ENCODE measurements around the gene HOXC6. TPM values are rescaled to one million over a fixed set of nuclear protein-coding genes. Genes with fewer than 3 reads are reported as not detected.
A peak's percentile ranks its signal among the peaks of the same experiment; 100 is the strongest.

Gene HOXC6
- total and polyA plus RNA-seq, 8 donors, result 0.46 to 2.0 (median 1.0) TPM; not detected in 5

- TF ChIP-seq EP300 (IDR thresholded peaks at IDR 0.05) (no peak), POLR2AphosphoS5 (IDR thresholded peaks at IDR 0.05) (no peak), CTCF (IDR thresholded peaks at IDR 0.05) (no peak), POLR2A (IDR thresholded peaks at IDR 0.05) (no peak)
- intact Hi-C loops (cut with DNase I; ENCODE audit: low total_unique reads), result no loop called here
- Histone ChIP-seq H3K9me3 (no peaks in the 10 kb centered on the region), H3K4me1 (peaks cover 6 to 63% (median 34%) of the 10 kb centered on the region in 4 donors), H3K36me3 (no peaks in the 10 kb centered on the region), H3K27ac (peak overlapping the region in 1 of 5 donors; percentile 82), H3K4me3 (peak overlapping the region in 1 of 4 donors; percentile 27), H3K27me3 (peaks cover 0 to 100% (median 74%) of the 10 kb centered on the region in 3 donors)
- 44 to 49% (median 46%) methylated on average over 6 of the region's 6 CpGs for WGBS, 5 donors
- no peak for DNase-seq
Observed at GRCh38 chr12:54032086-54032619, 3.9 kb downstream of the HOXC6 start.

- peaks cover 0 to 100% (median 68%) of the 10 kb centered on the region in 3 donors for H3K27me3 ChIP-seq
- WGBS, 5 donors, result 1 to 2% (median 2%) methylated on average over 12 of the region's 12 CpGs
- DNase-seq, result peak; percentile 84 to 94
- no peaks in the 10 kb centered on the region for H3K36me3 ChIP-seq
- intact Hi-C loops (cut with DNase I; ENCODE audit: low total_unique reads), result no loop called here
- peak within 1 kb of the TSS; percentile 61 to 82 (median 65) for H3K27ac ChIP-seq
- peaks cover 6 to 66% (median 36%) of the 10 kb centered on the region in 4 donors for H3K4me1 ChIP-seq
- no peak for TF ChIP-seq POLR2AphosphoS5 (IDR thresholded peaks at IDR 0.05)
- peak in 6 of 7 experiments; percentile 96 to 100 (median 98) for TF ChIP-seq CTCF (IDR thresholded peaks at IDR 0.05)
- peak within 1 kb of the TSS; percentile 45 to 64 (median 53) for H3K4me3 ChIP-seq
- no peaks in the 10 kb centered on the region for H3K9me3 ChIP-seq
Observed at GRCh38 chr12:54032627-54033100, 4.4 kb downstream of the HOXC6 start, which contains the start of gene HOXC5. Gene HOXC5, plus strand, starts transcription at chr12:54033050. Its CDS starts 73 bp downstream, at chr12:54033123.

GRCh38 chr12:54033106-54033979 lies 5.1 kb downstream of the HOXC6 start:
- DNase-seq, result peak; percentile 54 to 75
- peak overlapping the region; percentile 45 to 64 (median 53) for H3K4me3 ChIP-seq
- intact Hi-C loops (cut with DNase I; ENCODE audit: low total_unique reads), result no loop called here

More at GRCh38 chr12:54033106-54033979, 5.1 kb downstream of the HOXC6 start:
- 1 to 2% (median 1%) methylated on average over 35 to 61 of the region's 61 CpGs for WGBS, 5 donors
- Histone ChIP-seq H3K27ac (peak overlapping the region; percentile 61 to 82 (median 65)), H3K9me3 (no peaks in the 10 kb centered on the region), H3K4me1 (peaks cover 6 to 66% (median 35%) of the 10 kb centered on the region in 4 donors), H3K36me3 (no peaks in the 10 kb centered on the region), H3K27me3 (peaks cover 0 to 100% (median 64%) of the 10 kb centered on the region in 3 donors)
- TF ChIP-seq EP300 (IDR thresholded peaks at IDR 0.05) (no peak), CTCF (IDR thresholded peaks at IDR 0.05) (no peak), POLR2A (IDR thresholded peaks at IDR 0.05) (no peak), POLR2AphosphoS5 (IDR thresholded peaks at IDR 0.05) (no peak)

Data from stomach (tissue), 9 donors.